ENCODE data around the gene SLC25A13. TPM values are rescaled to one million over a fixed set of nuclear protein-coding genes. Genes with fewer than 3 reads are reported as not detected.

SLC25A13 gene
- total and polyA plus RNA-seq, 2 of the 8 experiments (the other 6 are each of a cell fraction or from before 2014, with no cell fraction given) = 30.8 to 85.4 TPM

DNA sequence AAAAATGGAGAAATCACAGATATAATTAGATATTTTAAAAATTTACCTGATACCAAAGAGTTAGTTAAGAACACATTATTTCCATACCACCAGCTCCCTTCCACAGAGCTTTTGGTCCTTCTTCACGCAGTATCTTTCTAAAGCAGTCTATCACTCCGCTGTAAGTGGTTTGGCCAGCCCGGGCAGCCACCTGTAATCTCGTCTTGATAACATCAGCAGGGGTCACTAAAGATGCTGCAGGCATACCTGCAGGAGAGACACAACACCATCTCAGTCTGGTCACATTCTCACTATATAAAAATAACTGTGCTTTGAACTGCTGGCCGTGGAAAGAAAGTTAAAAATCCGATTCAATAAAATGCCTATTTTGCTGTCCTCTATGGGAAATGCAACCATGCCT lies 200.1 kb downstream of the SLC25A13 start:
- no peak overlapping the region for H3K56ac ChIP-seq (replicated peaks; ENCODE audit: insufficient read length, low read depth, low read length)
- no peak overlapping the region for H2BK20ac ChIP-seq (ENCODE audit: low read length)
- no peak overlapping the region for H3K14ac ChIP-seq (ENCODE audit: insufficient read length)
- no peak overlapping the region for H2BK15ac ChIP-seq (ENCODE audit: low read length)
- no peak overlapping the region for H3K9ac ChIP-seq (replicated peaks in 1 of 4; ENCODE audit: extremely low read depth in 1 of 4, low read depth in 3 of 4, low read length in 3 of 4)
- ChIA-PET POLR2A (ENCODE audit: partially characterized antibody) (no interaction called here), CTCF (ENCODE audit: partially characterized antibody) (interaction anchor here (0.5 to 1.1 kb wide), 3 partner anchors 10 to 294 kb away, joined by 3 to 8 read pairs (median 3); no protein-coding TSS in a partner anchor)
- no peak overlapping the region for H2BK12ac ChIP-seq (ENCODE audit: low read depth, low read length)
- H3K27ac ChIP-seq (ENCODE audit: low read depth, low read length) = no peak overlapping the region
- H4K8ac ChIP-seq (ENCODE audit: extremely low read depth, insufficient read depth, low read length) = no peak overlapping the region
- H3K18ac ChIP-seq (ENCODE audit: extremely low read depth, low read length) = no peak overlapping the region
- FAIRE-seq = no peak
- H2BK5ac ChIP-seq (ENCODE audit: low read depth, low read length) = no peak overlapping the region
- DNase-seq (ENCODE audit: low read depth in 1 of 2, low spot score in 2 of 2) = no peak
- no peak overlapping the region for H3K23ac ChIP-seq (ENCODE audit: insufficient read length)
- H3K79me1 ChIP-seq (ENCODE audit: low read depth, low read length) = no peaks in the 10 kb centered on the region
- no peak overlapping the region for H3K4me2 ChIP-seq (ENCODE audit: insufficient read depth in 1 of 2, low read depth in 2 of 2, low read length in 2 of 2)
- no peak overlapping the region for H4K91ac ChIP-seq (replicated peaks; ENCODE audit: insufficient read length, low read length)
- H3K23me2 ChIP-seq (ENCODE audit: low read depth, low read length) = no peaks in the 10 kb centered on the region
- no peaks in the 10 kb centered on the region for H3K79me2 ChIP-seq (ENCODE audit: control insufficient read depth in 1 of 2, insufficient read depth in 2 of 2, low read length in 2 of 2)
- H3K9me3 ChIP-seq (ENCODE audit: insufficient read depth in 2 of 2, low read depth in 1 of 2, low read length in 1 of 2) = no peaks in the 10 kb centered on the region
- no peaks in the 10 kb centered on the region; a peak in 1 of 7 replicates for H3K27me3 ChIP-seq (replicated peaks in 1 of 4; ENCODE audit: control insufficient read depth in 3 of 4, extremely low read depth in 1 of 4, insufficient read depth in 3 of 4, low read length in 3 of 4)
- WGBS, 2 experiments (ENCODE audit: extremely low coverage in 1 of 2, insufficient coverage in 1 of 2, insufficient read length in 1 of 2, insufficient replicate concordance in 2 of 2, low coverage in 1 of 2, low lambda C conversion rate in 2 of 2, missing lambda C conversion rate in 1 of 2) = 79% methylated on average over 6 of the region's 6 CpGs; no CpG with 5 or more reads in 1 of the 2 experiments
- H2AK5ac ChIP-seq (ENCODE audit: low read depth, low read length) = no peak overlapping the region
- H4K20me1 ChIP-seq (replicated peaks in 1 of 2; ENCODE audit: control insufficient read depth in 1 of 2, insufficient read depth in 2 of 2, low read length in 2 of 2) = peaks cover 0 to 1% of the 10 kb centered on the region in 2 experiments
- no peak overlapping the region for H3K4ac ChIP-seq (replicated peaks; ENCODE audit: insufficient read length, low read depth, low read length)
- H3K4me1 ChIP-seq (replicated peaks in 1 of 4; ENCODE audit: control insufficient read depth in 3 of 4, insufficient read depth in 4 of 4, low read length in 3 of 4) = peaks cover 0 to 6% (median 0%) of the 10 kb centered on the region in 4 experiments; a peak in 3 of 7 replicates
- H4K5ac ChIP-seq (ENCODE audit: insufficient read length, low read depth, low read length) = no peak overlapping the region
- peaks cover 0 to 10% (median 3%) of the 10 kb centered on the region in 4 experiments; a peak in 3 of 8 replicates for H3K36me3 ChIP-seq (ENCODE audit: control insufficient read depth in 2 of 4, insufficient read depth in 4 of 4, low read length in 3 of 4)
- H2AFZ ChIP-seq (ENCODE audit: low read length) = no peak overlapping the region
- H3K4me3 ChIP-seq (ENCODE audit: extremely low read depth in 1 of 4, insufficient read depth in 2 of 4, low read depth in 3 of 4, low read length in 4 of 4) = no peak overlapping the region
- no peak overlapping the region for H2BK120ac ChIP-seq (replicated peaks; ENCODE audit: low read depth, low read length)
- TF ChIP-seq EZH2 (IDR thresholded peaks at IDR 0.05; ENCODE audit: low read depth, low read length, severe bottlenecking) = no peak
- TF ChIP-seq POLR2A (IDR thresholded peaks at IDR 0.05; ENCODE audit: control extremely low read depth in 1 of 2, low read depth in 2 of 2, low read length in 2 of 2) = no peak
- no peak for TF ChIP-seq SIRT6 (IDR thresholded peaks at IDR 0.05; ENCODE audit: low read length)
- no peak for TF ChIP-seq PHF8 (conservative IDR thresholded peaks at IDR 0.05; ENCODE audit: low read depth, low read length)
- TF ChIP-seq SP1 (IDR thresholded peaks at IDR 0.05; ENCODE audit: low read depth, low read length) = no peak
- TF ChIP-seq BCL11A (IDR thresholded peaks at IDR 0.05; ENCODE audit: low read depth in 2 of 2, low read length in 2 of 2) = no peak
- no peak for TF ChIP-seq CBX8 (IDR thresholded peaks at IDR 0.05; ENCODE audit: borderline replicate concordance, low read depth, low read length)
- no peak for TF ChIP-seq HDAC6 (IDR thresholded peaks at IDR 0.05; ENCODE audit: low read depth, low read length)
- TF ChIP-seq, protein P1, sequence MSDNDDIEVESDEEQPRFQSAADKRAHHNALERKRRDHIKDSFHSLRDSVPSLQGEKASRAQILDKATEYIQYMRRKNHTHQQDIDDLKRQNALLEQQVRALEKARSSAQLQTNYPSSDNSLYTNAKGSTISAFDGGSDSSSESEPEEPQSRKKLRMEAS (IDR thresholded peaks at IDR 0.05) = no peak
- no peak for TF ChIP-seq SP2 (IDR thresholded peaks at IDR 0.05; ENCODE audit: low read length)
- TF ChIP-seq SAP30 (IDR thresholded peaks at IDR 0.05; ENCODE audit: insufficient read depth, insufficient replicate concordance, low read length) = no peak
- TF ChIP-seq CBX5 (IDR thresholded peaks at IDR 0.05; ENCODE audit: low read depth, low read length) = no peak
- TF ChIP-seq TEAD4 (IDR thresholded peaks at IDR 0.05; ENCODE audit: low read depth, low read length) = no peak
- no peak for TF ChIP-seq MAFK (IDR thresholded peaks at IDR 0.05; ENCODE audit: low read depth, low read length)

Measured in H1 (cell line).